Mucosa of descending colon (tissue), 3 donors: ENCODE data around the gene ADGRF1. TPM values are rescaled to one million over a fixed set of nuclear protein-coding genes. Genes with fewer than 3 reads are reported as not detected.

Source experiments
- ATAC-seq: fragments of 200-7000 bp; cut with Tn5 transposase; one replicate; pipeline ENCODE4 v1.9.1; 2020; ENCODE audit warnings: mild to moderate bottlenecking, moderate library complexity
- DNase-seq, 3 donors: peaks; one replicate each; pipeline ENCODE4 v3.0.0-alpha.2; 2020
- H3K36me3 ChIP-seq: fragments of 200-600 bp; one replicate; pipeline ENCODE4 v1.8.0; 2021; ENCODE audit warnings: low read depth, mild to moderate bottlenecking
- H3K4me1 ChIP-seq: fragments of 200-600 bp; one replicate; pipeline ENCODE4 v1.8.0; 2021; ENCODE audit warnings: low read depth, mild to moderate bottlenecking
- H3K4me3 ChIP-seq: fragments of 200-600 bp; one replicate; pipeline ENCODE4 v1.8.0; 2021; ENCODE audit warnings: mild to moderate bottlenecking
- H3K9me3 ChIP-seq: fragments of 200-600 bp; one replicate; pipeline ENCODE4 v1.8.0; 2021; ENCODE audit warnings: mild to moderate bottlenecking
- intact Hi-C, 2 donors: fragments of 100-400 bp; cut with DNase I in 1 of 2; cut with micrococcal nuclease in 1 of 2; formaldehyde crosslinking; loops; one replicate each; pipeline versions ENCODE4 v1.11.0 to v1.11.1; 2022; cut with DNase I, micrococcal nuclease
- total RNA-seq, 3 donors: library from RNA; stranded (reverse); fragmentation: NEBNext Ultra II Directional in 2 of 3; extraction: Animal tissue kit (Norgen Biotek cat#: 25700) in 2 of 3; gene quantifications; one replicate each; pipeline versions ENCODE4 v1.2.1 to v1.2.4, GENCODE V29; 2021 to 2023
- TF ChIP-seq, protein P1 (sequence below): fragments of 200-600 bp; IDR thresholded peaks from one replicate; pipeline ENCODE4 v1.8.0; 2022; ENCODE audit warnings: antibody characterized with exemption, mild to moderate bottlenecking
- donor health status: DM: no; HTN: no; CAD: no; lungs with moderate emphysema.
- donor health status: DM: no; HTN: no; CAD: no.
- donor health status: DM: no; HTN: yes; CAD: no.

ADGRF1 gene
- total RNA-seq, 3 donors from 2014 or later, result 1.2 to 3.3 (median 1.8) TPM

DNA sequence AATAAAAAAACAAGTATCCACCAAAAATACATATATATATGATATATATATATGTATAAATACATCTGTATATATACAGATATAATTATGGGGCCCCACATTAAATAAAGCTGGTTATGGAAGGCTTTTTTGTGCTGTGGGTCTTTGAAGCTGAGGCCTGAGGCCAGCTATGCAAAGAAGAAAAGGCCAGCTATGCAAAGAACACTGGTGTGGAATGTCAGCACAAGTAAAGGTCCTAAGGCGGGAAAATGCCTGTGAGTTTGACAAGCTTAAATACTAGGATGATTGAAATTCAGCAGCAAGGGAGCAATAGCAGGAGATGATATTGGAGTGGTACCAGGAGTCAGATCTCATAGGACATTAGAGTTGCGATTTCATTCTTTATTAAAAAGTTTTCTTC is 25.2 kb downstream of the ADGRF1 start:
- no peak for DNase-seq
- ATAC-seq, result no peak

DNA sequence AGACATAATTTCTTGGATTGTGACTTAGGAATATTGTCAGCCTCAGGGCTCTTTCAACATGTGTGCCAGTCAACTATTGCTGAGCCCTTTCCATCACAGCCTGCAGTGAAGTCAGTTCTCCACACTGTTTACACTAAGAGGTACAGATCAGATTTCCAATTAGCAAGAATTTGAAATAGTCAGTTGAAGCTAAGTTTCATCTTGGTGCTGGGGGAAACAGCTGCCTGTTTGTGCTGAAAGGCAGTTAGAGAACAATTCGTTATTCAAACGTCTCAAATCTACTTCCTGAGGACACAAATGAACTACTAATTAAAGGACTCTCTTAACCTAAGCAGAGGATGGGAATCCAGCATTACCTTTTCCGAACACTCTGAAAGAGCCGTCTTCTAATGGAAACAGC is 25.9 kb downstream of the ADGRF1 start:
- H3K9me3 ChIP-seq, result no peaks in the 10 kb centered on the region
- DNase-seq (no peak), ATAC-seq (no peak)
- no peaks in the 10 kb centered on the region for H3K4me1 ChIP-seq
- no peak overlapping the region for H3K4me3 ChIP-seq
- TF ChIP-seq, protein P1, sequence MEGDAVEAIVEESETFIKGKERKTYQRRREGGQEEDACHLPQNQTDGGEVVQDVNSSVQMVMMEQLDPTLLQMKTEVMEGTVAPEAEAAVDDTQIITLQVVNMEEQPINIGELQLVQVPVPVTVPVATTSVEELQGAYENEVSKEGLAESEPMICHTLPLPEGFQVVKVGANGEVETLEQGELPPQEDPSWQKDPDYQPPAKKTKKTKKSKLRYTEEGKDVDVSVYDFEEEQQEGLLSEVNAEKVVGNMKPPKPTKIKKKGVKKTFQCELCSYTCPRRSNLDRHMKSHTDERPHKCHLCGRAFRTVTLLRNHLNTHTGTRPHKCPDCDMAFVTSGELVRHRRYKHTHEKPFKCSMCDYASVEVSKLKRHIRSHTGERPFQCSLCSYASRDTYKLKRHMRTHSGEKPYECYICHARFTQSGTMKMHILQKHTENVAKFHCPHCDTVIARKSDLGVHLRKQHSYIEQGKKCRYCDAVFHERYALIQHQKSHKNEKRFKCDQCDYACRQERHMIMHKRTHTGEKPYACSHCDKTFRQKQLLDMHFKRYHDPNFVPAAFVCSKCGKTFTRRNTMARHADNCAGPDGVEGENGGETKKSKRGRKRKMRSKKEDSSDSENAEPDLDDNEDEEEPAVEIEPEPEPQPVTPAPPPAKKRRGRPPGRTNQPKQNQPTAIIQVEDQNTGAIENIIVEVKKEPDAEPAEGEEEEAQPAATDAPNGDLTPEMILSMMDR, result no peak
- no peaks in the 10 kb centered on the region for H3K36me3 ChIP-seq
- intact Hi-C loops, result no loop called here

More for the DNA sequence above, 25.2 kb downstream of the ADGRF1 start:
- Histone ChIP-seq H3K4me3 (no peak overlapping the region), H3K36me3 (no peaks in the 10 kb centered on the region), H3K4me1 (no peaks in the 10 kb centered on the region), H3K9me3 (no peaks in the 10 kb centered on the region)
- TF ChIP-seq, protein P1, result no peak
- intact Hi-C loops, result no loop called here

DNA sequence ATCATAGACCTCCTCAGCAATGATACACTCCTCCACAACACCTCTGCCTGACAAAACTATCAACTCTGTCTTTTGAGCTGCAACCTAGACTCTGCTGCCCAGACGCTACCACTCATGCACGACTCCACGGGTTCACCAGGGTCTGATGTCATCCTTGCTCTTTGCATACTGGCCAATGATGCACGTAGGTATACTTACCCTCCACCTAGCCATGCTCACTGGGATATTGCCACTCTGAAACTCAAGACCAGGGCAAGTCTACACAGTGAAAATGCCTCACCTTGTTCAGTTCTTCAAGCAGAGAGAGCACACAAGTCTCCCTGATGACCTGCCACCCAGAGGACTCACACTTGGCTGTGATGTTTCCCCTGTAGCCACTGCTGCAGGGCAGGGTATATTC is 27.7 kb downstream of the ADGRF1 start:
- DNase-seq (no peak), ATAC-seq (no peak)
- Histone ChIP-seq H3K4me3 (no peak overlapping the region), H3K4me1 (no peaks in the 10 kb centered on the region), H3K9me3 (no peaks in the 10 kb centered on the region), H3K36me3 (no peaks in the 10 kb centered on the region)
- intact Hi-C loops, result no loop called here
- TF ChIP-seq, protein P1, result no peak

- no peaks in the 10 kb centered on the region for H3K36me3 ChIP-seq
- H3K4me3 ChIP-seq, result no peak overlapping the region
- TF ChIP-seq, protein P1, result no peak
- intact Hi-C loops, result no loop called here
- ATAC-seq (no peak), DNase-seq (no peak)
- H3K9me3 ChIP-seq, result no peaks in the 10 kb centered on the region
- H3K4me1 ChIP-seq, result no peaks in the 10 kb centered on the region
These were observed 32.5 kb downstream of the ADGRF1 start for GRCh38 chr6:47009583-47009982.

DNA sequence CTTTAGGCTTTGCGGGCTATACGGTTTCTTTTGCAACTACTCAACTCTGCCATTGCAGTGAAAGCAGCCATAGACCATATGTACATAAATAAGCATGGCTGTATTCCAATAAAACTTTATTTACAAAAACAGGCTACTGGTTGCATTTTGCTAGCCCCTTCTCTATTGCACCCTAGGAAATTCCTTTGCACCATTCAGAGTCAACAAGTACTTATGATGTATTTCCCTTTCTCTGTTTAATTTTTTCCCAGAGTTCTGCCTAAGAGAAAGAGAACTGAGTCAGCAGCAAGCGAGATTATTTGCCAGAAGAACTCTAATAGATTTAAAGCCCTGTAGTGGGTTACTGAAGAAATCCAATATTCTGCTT is 33.8 kb downstream of the ADGRF1 start:
- TF ChIP-seq, protein P1, result no peak
- DNase-seq, result no peak
- Histone ChIP-seq H3K4me1 (no peaks in the 10 kb centered on the region), H3K36me3 (no peaks in the 10 kb centered on the region), H3K4me3 (no peak overlapping the region), H3K9me3 (no peaks in the 10 kb centered on the region)
- intact Hi-C loops, result no loop called here
- no peak for ATAC-seq
